Hepatocyte (in vitro differentiated cells): Measurements from ENCODE around the gene SUPT3H.

Experiments used
- EZH2 ChIP-seq: fragments of 200-600 bp; sonication (generic); IDR thresholded peaks from 2 replicates; pipeline ENCODE4 v1.6.1; 2016; ENCODE audit warnings: antibody characterized with exemption, mild to moderate bottlenecking, borderline replicate concordance
- EZH2phosphoT487 ChIP-seq: fragments of 200-600 bp; sonication (generic); IDR thresholded peaks from one replicate; pipeline ENCODE4 v1.6.1; 2018; ENCODE audit warnings: antibody characterized with exemption, mild to moderate bottlenecking, low read depth, moderate library complexity; ENCODE audit not compliant: unreplicated experiment, severe bottlenecking
- TF ChIP-seq, protein P1 (sequence below): fragments of 200-600 bp; sonication (generic); IDR thresholded peaks from 2 replicates; pipeline ENCODE4 v1.5.1; 2016; ENCODE audit warnings: antibody characterized with exemption, mild to moderate bottlenecking; ENCODE audit not compliant: poor library complexity

DNA sequence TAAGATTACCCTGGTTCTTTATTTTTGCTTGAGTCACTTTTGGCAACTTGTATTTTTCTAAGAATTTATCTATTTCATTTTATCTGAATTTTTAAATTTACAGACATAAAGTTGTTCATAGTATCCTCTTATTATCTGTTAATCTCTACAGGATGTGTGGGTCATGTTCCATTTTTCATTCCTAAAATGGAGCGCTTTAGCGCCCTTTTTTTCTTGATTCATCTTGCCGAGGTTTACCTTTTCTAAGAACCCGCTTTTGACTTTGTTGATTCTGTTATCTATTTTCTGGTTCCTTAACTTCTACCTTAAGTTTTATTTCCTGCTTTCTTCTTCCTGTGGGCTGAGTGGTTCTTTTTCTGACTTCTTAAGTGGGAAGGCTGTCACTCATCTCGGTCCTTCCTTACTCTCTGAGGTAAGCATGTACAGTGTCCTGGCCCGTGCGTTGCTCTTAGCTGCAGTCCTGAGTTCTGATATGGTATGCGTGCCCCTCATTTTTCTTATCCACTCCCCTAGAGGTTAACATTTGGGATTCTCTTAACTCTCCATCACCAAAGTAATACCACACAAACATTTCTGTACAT lies 590.4 kb downstream of the SUPT3H start:
- TF ChIP-seq, protein P1, sequence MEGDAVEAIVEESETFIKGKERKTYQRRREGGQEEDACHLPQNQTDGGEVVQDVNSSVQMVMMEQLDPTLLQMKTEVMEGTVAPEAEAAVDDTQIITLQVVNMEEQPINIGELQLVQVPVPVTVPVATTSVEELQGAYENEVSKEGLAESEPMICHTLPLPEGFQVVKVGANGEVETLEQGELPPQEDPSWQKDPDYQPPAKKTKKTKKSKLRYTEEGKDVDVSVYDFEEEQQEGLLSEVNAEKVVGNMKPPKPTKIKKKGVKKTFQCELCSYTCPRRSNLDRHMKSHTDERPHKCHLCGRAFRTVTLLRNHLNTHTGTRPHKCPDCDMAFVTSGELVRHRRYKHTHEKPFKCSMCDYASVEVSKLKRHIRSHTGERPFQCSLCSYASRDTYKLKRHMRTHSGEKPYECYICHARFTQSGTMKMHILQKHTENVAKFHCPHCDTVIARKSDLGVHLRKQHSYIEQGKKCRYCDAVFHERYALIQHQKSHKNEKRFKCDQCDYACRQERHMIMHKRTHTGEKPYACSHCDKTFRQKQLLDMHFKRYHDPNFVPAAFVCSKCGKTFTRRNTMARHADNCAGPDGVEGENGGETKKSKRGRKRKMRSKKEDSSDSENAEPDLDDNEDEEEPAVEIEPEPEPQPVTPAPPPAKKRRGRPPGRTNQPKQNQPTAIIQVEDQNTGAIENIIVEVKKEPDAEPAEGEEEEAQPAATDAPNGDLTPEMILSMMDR = no peak
- no peak for TF ChIP-seq EZH2
- TF ChIP-seq EZH2phosphoT487 = no peak
